DMS153 (cell line): ENCODE data around the gene CDH3.
A peak's percentile ranks its signal among the peaks of the same experiment; 100 is the strongest.

Source experiments
- DNase-seq: peaks from one replicate; lab custom pipeline; 2025; lab: John Stamatoyannopoulos, UW

CDH3 gene

GRCh38 chr16:68737730-68738629 lies 92.9 kb downstream of the CDH3 start:
- peak; percentile 46 for DNase-seq

- DNase-seq, result no peak
Observed at GRCh38 chr16:68739964-68740627, 95.0 kb downstream of the CDH3 start.

- no peak for DNase-seq
Observed at GRCh38 chr16:68740628-68741346, 95.7 kb downstream of the CDH3 start.

DNA sequence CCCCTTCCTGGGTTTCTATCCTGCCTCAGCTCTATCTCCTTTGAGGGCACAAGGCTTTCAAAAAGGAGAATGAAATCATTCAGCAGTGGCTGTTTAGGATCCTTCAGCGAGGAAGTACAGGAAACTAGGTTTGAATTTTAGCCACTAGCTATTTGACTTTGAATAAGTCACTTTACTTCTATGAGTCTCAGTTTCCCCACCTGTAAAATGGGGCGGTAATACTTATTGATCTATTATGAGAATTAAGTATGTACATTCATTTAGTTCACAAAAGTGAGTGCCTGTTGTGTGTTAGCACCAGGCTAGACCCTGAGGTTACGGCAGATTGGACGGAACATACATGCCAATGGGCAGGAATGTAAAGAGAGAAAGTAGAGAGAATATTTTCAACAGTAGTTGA lies 98.6 kb downstream of the CDH3 start:
- DNase-seq, result no peak

DNA sequence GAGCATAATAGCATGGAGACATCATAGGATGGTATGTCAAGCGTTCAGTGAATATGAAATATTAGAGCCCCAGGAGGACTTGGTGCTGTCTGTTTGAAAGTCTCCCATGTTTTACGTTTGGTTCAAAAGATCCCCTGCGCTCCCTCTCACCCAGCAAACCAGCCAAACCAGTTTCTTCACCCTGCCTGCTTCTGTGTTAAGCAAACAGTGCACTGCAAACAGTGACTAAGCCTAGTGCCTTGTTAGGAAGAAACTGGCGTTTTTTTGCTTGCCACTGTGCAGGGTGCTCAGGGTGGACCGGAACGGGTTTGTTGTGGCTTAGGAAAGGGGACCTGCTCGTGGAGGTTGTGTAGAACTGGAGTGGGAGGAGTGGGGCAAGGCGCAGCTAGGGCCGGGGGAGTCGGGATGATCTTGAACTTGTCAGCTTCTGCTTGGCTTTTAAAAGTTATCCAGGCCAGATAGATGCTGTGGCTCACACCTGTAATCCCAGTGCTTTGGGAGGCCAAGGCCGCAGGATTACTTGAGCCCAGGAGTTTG lies 99.7 kb downstream of the CDH3 start:
- peak; percentile 99 for DNase-seq

- no peak for DNase-seq
Observed at GRCh38 chr16:68746951-68747350, 101.8 kb downstream of the CDH3 start.

- no peak for DNase-seq
Observed at GRCh38 chr16:68749432-68749831, 104.3 kb downstream of the CDH3 start.
